NCI-H524 (cell line): Measurements from ENCODE around the gene ARID1B.

Source experiments
- DNase-seq, 2 experiments: peaks; one replicate each; lab custom pipeline; 2025; lab: John Stamatoyannopoulos, UW

Gene ARID1B

GRCh38 chr6:156852147-156852857 lies 75.1 kb downstream of the ARID1B start:
- DNase-seq = peak; percentile 54 to 89

GRCh38 chr6:156852858-156853216 lies 75.7 kb downstream of the ARID1B start:
- peak; percentile 60 to 75 for DNase-seq

GRCh38 chr6:156853733-156854132 lies 76.6 kb downstream of the ARID1B start:
- no peak for DNase-seq

GRCh38 chr6:156854466-156855161 lies 77.4 kb downstream of the ARID1B start:
- no peak for DNase-seq

GRCh38 chr6:156857573-156857972 lies 80.4 kb downstream of the ARID1B start:
- DNase-seq = no peak

- DNase-seq = peak; percentile 50 to 88
These were observed 82.5 kb downstream of the ARID1B start for GRCh38 chr6:156859686-156860085.

GRCh38 chr6:156862711-156863110 lies 85.5 kb downstream of the ARID1B start:
- DNase-seq = no peak

- DNase-seq = no peak
These were observed 86.3 kb downstream of the ARID1B start for GRCh38 chr6:156863504-156863903.

GRCh38 chr6:156864557-156864956 lies 87.4 kb downstream of the ARID1B start:
- no peak for DNase-seq

GRCh38 chr6:156865019-156865629 lies 87.9 kb downstream of the ARID1B start:
- no peak for DNase-seq

- peak in 1 of 2 experiments; percentile 39 for DNase-seq
These were observed 89.2 kb downstream of the ARID1B start for GRCh38 chr6:156866220-156867015.

GRCh38 chr6:156867121-156867520 lies 89.9 kb downstream of the ARID1B start:
- DNase-seq = no peak

GRCh38 chr6:156868385-156868784 lies 91.2 kb downstream of the ARID1B start:
- DNase-seq = no peak

- no peak for DNase-seq
These were observed 92.8 kb downstream of the ARID1B start for GRCh38 chr6:156869980-156870398.

- no peak for DNase-seq
These were observed 93.9 kb downstream of the ARID1B start for GRCh38 chr6:156870924-156871539.

- no peak for DNase-seq
These were observed 95.7 kb downstream of the ARID1B start for GRCh38 chr6:156872903-156873302.

- DNase-seq = no peak
These were observed 96.6 kb downstream of the ARID1B start for GRCh38 chr6:156873654-156874380.

- no peak for DNase-seq
These were observed 97.9 kb downstream of the ARID1B start for GRCh38 chr6:156875062-156875461.

GRCh38 chr6:156876302-156876701 lies 99.1 kb downstream of the ARID1B start:
- DNase-seq = no peak

- DNase-seq = no peak
These were observed 100.1 kb downstream of the ARID1B start for GRCh38 chr6:156877126-156877863.
